ENCODE data around the gene PCMT1. TPM values are rescaled to one million over a fixed set of nuclear protein-coding genes. Genes with fewer than 3 reads are reported as not detected.

PCMT1 gene
- total and polyA plus RNA-seq, 9 of the 15 experiments (the other 6 are each of a cell fraction or from before 2014, with no cell fraction given) = 217 to 541 (median 327) TPM

DNA sequence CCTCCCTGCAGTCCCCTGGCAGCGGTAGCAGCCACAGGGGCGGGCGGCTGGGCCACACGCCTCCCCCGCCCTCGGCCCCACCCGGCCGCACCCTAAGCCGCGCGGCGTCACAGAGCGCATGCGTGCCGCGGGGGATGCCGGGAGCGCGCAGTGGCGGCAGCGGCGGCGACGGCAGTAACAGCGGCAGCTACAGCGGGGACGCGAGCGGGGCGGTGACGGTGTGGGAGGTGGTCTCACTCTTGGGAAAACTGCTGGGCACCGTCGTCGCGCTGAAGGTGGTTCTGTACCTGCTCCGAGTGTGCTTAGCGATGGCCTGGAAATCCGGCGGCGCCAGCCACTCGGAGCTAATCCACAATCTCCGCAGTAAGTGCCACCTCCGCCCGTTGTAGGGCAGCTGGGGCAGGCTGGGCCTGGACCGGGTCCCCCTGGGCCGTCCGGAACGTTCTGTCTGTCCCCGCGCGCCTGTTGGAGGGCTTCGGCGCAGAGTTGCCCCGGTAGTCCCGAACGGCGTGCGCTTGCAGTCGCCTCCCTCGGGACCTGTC is at the start of gene PCMT1 (continued):
- TF ChIP-seq, protein P1, sequence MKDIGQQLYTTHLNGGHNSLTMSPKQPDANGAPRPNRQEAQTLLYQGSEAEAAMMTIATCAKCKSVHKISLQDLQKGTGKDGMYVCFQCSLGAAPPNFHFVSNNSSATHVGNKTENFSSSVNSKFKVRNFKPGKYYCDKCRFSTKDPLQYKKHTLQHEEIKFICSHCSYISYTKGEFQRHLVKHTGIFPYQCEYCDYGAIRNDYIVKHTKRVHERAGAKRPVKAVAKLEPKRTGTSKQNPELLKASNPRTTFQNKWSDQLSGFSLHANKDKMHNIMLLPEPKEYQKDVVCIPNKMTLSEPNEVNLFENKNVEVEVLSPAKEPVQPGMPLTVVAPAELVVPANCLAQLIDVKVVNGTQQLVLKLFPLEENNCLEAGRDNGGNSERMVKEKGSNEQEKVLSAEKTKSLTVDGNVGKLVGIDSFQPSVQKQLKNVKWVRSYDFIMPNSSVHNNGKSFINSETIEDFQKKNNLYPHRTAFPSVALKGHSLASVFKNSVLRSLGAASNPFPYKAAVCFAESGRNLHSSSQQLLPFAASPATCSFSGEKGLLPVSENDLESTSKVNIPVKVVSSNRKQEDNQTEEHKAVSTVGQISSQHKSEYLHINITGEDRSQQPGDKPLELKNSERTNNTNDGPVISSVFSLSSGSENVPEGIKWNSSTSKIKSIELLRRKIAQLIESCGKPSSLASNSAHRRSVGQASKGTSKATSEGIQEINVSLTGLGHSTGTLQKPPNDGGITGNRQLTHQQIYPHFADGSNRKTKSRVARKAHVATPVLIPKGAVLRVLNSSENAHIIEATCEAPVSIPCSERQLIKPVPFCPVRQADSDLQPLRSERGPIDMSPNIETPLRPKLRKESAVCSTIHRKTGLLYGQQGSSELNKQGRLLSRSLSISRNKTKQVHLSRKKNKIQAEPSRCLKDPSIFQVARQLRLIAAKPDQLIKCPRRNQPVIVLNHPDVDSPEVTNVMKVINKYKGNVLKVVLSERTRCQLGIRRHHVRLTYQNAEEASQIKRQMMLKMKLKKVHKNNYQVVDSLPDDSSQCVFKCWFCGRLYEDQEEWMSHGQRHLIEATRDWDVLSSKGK (CRISPR knock-in tag; IDR thresholded peaks at IDR 0.05) = no peak
- TF ChIP-seq, protein P2, sequence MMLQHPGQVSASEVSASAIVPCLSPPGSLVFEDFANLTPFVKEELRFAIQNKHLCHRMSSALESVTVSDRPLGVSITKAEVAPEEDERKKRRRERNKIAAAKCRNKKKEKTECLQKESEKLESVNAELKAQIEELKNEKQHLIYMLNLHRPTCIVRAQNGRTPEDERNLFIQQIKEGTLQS (IDR thresholded peaks at IDR 0.05) = no peak; the same call in 1 of the 2 replicates
- TF ChIP-seq, protein P2 (CRISPR knock-in tag; conservative IDR thresholded peaks at IDR 0.05) = peak; percentile 70
- TF ChIP-seq CBFA2T2 (conservative IDR thresholded peaks at IDR 0.05) (no peak), TAF7 (tag; IDR thresholded peaks at IDR 0.05) (no peak), SAFB2 (IDR thresholded peaks at IDR 0.05; ENCODE audit: borderline replicate concordance, low read depth, low read length, severe bottlenecking) (no peak), RCOR1 (IDR thresholded peaks at IDR 0.05; ENCODE audit: borderline replicate concordance in 1 of 2, low read depth in 2 of 2, low read length in 2 of 2) (no peak), ZNF224 (CRISPR knock-in tag; IDR thresholded peaks at IDR 0.05) (no peak), CBX8 (IDR thresholded peaks at IDR 0.05; ENCODE audit: borderline replicate concordance, extremely low read depth, low read depth, low read length, poor library complexity, severe bottlenecking) (no peak), DMBX1 (CRISPR knock-in tag; IDR thresholded peaks at IDR 0.05; ENCODE audit: borderline replicate concordance) (no peak), NCOA2 (IDR thresholded peaks at IDR 0.05; ENCODE audit: partially characterized antibody in 2 of 2) (no peak)
- TF ChIP-seq, protein P3, sequence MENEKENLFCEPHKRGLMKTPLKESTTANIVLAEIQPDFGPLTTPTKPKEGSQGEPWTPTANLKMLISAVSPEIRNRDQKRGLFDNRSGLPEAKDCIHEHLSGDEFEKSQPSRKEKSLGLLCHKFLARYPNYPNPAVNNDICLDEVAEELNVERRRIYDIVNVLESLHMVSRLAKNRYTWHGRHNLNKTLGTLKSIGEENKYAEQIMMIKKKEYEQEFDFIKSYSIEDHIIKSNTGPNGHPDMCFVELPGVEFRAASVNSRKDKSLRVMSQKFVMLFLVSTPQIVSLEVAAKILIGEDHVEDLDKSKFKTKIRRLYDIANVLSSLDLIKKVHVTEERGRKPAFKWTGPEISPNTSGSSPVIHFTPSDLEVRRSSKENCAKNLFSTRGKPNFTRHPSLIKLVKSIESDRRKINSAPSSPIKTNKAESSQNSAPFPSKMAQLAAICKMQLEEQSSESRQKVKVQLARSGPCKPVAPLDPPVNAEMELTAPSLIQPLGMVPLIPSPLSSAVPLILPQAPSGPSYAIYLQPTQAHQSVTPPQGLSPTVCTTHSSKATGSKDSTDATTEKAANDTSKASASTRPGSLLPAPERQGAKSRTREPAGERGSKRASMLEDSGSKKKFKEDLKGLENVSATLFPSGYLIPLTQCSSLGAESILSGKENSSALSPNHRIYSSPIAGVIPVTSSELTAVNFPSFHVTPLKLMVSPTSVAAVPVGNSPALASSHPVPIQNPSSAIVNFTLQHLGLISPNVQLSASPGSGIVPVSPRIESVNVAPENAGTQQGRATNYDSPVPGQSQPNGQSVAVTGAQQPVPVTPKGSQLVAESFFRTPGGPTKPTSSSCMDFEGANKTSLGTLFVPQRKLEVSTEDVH (IDR thresholded peaks at IDR 0.05; ENCODE audit: low read depth, partially characterized antibody) = no peak
- TF ChIP-seq, protein P4, sequence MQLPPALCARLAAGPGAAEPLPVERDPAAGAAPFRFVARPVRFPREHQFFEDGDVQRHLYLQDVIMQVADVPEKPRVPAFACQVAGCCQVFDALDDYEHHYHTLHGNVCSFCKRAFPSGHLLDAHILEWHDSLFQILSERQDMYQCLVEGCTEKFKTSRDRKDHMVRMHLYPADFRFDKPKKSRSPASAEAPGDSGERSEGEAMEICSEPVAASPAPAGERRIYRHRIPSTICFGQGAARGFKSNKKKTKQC (CRISPR knock-in tag; IDR thresholded peaks at IDR 0.05) = peak; percentile 89; the same call in 1 of the 2 replicates
- TF ChIP-seq, protein P5, sequence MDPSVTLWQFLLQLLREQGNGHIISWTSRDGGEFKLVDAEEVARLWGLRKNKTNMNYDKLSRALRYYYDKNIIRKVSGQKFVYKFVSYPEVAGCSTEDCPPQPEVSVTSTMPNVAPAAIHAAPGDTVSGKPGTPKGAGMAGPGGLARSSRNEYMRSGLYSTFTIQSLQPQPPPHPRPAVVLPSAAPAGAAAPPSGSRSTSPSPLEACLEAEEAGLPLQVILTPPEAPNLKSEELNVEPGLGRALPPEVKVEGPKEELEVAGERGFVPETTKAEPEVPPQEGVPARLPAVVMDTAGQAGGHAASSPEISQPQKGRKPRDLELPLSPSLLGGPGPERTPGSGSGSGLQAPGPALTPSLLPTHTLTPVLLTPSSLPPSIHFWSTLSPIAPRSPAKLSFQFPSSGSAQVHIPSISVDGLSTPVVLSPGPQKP (CRISPR knock-in tag; IDR thresholded peaks at IDR 0.05) = no peak
